Right lobe of liver (tissue), 4 donors: ENCODE results near the gene ITGA8.
"Not testable (repeated sequence)": the region's sequence is repeated elsewhere in the genome, so short reads cannot be mapped to it uniquely, and the experiment has no call there.

Experiments
- CTCF ChIP-seq, 4 donors: fragments of 200-600 bp in 3 of 4; fragments of 450-650 bp in 1 of 4; IDR thresholded peaks; one replicate each; pipeline versions ENCODE4 v1.5.1 to v1.8.0; 2016 to 2022; ENCODE audit warnings: antibody characterized with exemption in 4 of 4, mild to moderate bottlenecking in 2 of 4
- POLR2A ChIP-seq: fragments of 450-650 bp; IDR thresholded peaks from one replicate; pipeline ENCODE4 v1.6.1; 2017; ENCODE audit warnings: antibody characterized with exemption, mild to moderate bottlenecking
- donor health status: DM: no; HTN: no; CAD: no.
- donor health status: DM: no; HTN: no; CAD: no.
- donor health status: DM: no; HTN: yes; CAD: no.

GRCh38 chr10:15762239-15762638, 42.5 kb upstream of the ITGA8 start:
- not testable (repeated sequence) for TF ChIP-seq CTCF (IDR thresholded peaks at IDR 0.05); POLR2A
